HG02763 (cell line): ENCODE results near the gene LMO2.
A peak's percentile ranks its signal among the peaks of the same experiment; 100 is the strongest.
"Not testable (repeated sequence)": the region's sequence is repeated elsewhere in the genome, so short reads cannot be mapped to it uniquely, and the experiment has no call there.

Experiments
- ATAC-seq: cut with Tn5 transposase; IDR thresholded peaks from one replicate; pipeline ENCODE4 v1.9.1; 2021; ENCODE audit warnings: mild to moderate bottlenecking, moderate library complexity; ENCODE audit not compliant: unreplicated experiment

Gene LMO2

DNA sequence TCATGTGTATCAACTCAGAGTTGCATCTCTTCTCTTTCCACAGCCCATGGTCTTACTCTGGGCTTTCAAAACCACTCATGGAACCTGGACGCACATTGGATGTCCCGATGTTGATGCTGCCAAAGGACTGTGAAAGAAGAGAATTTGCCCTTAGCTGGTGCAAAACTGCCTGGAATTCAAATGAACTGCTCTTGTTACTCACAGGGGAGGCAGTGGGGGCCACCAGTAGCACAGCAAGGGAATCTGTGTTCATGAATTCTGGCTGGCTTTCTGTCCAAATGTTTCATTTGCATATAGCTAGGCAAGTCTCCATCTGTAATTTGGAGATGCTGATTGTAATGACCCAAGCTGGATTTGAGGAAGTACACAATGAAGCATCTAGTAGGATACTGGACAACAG is 24.9 kb downstream of the LMO2 start:
- no peak for ATAC-seq

DNA sequence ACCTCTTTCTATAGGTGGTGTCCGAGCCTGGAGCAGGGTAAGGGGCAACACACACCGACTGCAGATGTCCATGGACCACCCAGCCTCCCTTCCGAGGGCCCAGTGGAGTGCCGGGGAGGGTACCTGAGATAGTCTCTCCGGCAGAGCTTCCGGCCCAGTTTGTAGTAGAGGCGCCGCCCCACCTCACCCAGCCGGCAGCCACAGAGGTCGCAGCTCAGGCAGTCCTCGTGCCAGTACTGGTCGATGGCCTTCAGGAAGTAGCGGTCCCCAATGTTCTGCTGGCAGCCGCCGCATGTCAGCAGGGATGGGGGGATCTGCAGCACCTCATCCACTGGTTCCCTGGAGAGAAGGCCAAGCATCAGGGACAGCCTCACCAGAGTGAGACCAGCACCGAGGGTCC is 27.4 kb downstream of the LMO2 start:
- no peak for ATAC-seq

DNA sequence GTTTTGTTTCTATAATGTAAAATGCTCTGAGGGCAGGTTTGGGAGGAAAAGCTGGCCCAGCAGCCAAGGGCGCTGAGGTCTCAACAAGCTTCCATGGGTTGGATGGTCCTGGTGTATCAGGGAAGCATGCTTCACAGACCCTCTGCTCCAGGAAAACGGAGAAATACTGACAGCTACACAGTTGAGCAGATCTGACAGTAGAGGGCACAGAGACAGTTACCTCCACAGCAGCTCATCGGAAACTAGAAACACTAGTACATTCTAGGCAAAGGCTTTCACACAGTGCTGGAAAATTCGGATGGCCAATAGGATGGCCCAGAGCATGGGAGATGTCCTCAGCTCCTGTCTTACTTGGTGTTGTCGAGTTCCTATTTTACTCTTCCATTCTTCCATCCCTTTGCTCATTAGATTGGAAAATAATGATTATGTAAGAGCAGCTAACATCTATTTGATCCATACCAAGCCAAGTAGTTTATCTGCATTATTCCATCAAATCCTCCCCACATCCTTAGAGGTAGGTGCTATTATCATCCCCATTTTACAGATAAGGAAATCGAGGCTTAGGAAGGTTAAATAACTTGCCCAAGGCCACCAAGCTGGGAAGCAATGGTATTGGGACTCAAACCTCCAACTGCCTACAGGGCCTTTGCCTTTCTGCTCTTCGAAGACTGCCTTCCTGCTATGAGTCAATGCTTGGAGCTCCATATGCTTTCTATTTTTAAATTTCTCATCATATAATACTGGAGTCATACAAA is 28.3 kb downstream of the LMO2 start:
- ATAC-seq = no peak

DNA sequence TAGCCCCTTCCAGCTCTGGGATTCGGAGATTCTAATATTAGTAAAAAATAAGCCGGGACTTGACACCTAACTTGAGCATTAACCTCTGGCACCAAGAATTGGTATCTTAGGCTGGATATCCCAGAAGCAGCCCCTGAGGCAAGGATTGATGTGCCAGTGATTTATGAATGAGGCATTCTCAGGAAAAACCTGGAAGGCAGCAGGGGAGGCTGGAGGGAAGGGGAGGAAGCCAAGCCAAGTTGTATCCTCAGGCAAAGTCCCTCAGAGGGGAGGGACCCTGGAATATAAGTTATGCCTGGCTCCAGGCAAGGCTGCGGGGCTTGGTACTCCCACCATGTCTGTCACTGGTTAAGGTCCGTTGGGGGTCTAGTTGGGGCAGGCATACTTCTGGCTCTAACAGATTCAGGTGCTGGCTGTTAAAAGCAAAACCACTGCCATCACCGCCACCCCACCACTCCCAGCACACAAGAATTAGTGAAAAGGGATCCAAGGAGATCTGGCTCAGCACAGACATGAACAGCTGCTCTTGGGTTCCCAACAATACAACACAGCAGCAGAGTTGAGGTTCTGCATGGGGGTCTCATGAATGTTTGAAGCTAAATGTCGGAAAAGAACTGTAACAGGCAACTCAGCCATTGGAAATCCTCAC is 29.8 kb downstream of the LMO2 start:
- ATAC-seq = no peak

DNA sequence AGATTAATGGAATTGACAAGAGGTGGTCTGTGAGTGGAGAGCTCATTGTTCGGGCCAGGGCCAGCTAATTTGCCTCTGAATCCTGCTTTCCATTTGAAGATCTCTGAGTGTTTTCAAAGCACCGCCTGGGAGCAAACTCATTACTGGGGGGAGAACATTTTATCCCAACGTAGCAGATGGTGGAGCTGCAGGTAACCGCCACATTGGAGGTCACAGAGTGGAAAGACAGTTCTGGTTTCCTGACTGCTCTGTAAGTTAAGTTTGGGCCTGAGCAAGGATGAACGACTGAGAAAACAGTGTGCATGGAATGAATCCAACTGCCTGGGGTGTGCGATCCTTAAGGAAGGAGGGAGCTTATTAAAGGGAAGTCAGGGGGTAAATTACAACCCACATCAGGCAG is 30.5 kb downstream of the LMO2 start:
- no peak for ATAC-seq

DNA sequence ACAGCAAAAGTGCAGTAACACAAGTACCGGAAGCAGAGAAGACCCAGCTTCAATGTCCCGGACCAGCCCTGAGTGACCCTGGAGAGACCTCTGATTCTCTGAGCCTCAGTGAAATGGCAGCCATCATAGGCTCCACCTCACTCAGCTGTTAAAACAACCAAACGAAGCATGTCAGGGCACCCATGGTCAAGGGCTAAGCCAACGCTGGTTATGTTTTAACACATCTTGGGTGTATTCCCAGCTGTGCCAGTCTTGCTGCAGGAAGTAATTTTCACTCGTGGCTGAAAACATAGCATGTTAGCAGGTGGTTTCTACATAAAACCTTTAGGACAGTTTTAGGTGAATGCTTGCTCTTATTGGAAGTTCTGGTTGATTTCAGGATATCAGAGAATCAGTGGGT is 30.9 kb downstream of the LMO2 start:
- no peak for ATAC-seq

DNA sequence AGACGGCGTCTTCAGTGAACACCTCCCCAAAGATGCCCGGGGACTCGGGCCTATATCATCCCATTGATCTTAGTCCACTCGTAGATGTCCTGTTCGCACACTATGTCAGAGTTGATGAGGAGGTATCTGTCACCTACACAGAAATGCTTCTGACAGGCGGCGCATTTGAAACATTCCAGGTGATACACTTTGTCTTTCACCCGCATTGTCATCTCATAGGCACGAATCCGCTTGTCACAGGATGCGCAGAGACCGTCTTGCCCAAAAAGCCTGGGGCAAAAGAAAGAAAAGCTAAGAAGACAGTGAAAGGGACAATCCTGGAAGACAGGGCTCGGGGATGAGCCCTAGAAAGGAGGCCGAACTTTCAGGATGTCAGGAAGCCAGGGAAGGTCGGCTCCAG is 32.6 kb downstream of the LMO2 start:
- ATAC-seq = no peak

DNA sequence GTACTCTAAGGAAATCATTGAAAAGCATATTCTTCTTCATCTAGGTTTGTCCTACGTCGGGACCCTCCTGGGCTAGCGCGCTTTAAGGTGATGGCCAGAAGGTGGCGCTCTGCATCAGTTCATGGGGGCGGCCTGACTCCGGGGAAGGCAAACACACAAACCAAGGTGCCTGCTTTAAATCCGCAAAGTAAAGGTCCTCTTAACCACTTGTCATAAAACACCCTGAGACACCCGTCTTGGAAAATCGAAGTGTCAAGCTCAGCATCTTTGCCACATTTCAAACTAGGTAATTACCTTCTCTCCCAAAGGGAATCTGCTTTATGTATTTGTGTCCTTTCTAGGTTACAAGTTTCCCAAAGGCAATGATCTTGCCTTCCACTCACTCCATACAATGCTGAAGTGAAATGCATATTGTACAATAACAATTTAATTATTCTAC is 33.9 kb downstream of the LMO2 start:
- ATAC-seq = no peak

DNA sequence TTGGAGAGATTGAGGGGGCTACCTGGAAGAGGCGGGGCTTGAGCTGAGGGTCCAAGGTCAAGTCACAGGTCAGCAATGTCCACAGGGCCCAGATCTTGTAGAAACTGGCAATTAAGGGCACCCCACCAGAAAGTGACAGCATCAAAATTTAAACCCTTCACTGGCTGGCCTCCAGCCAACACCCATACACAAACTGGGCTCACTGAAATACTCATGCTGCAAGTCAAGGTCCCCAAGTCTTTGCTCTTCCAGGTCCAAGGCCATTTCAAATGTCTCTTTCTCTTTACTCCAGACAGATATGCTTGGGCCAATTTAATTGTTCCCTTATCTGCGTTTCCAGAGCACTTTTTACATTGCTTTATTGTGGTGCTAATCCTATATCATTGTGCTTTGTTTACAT is 36.4 kb downstream of the LMO2 start:
- no peak for ATAC-seq

DNA sequence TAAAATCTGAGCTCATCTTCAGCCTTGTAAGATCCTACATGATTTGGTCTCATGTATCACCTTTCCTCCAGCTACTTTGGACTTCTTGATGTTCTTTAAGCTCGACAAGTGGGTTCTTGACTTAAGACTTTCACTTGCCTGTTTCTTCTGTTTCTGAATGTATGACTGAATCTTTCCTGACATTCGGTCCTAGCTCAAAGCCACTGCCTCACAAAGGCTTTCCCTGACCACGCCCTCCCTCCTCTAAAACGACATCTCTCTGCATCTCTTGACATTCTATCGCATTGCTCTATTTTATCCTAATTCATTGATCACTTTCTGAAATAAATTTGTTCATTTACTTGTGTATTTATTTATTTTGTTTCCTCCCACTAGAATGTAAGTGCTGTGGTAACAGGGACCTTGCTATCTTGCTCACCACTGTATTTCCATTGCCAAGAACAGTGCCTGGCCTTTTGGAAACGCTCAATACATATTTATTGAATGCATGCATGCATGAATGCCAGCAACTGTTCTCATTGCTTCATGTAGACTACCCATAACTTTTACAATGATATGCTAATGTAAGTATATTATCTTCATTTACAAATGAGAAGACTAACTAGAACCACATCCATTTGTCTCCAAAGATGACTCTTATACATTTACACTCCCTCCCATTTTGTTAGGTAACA is 43.0 kb downstream of the LMO2 start:
- ATAC-seq = no peak

DNA sequence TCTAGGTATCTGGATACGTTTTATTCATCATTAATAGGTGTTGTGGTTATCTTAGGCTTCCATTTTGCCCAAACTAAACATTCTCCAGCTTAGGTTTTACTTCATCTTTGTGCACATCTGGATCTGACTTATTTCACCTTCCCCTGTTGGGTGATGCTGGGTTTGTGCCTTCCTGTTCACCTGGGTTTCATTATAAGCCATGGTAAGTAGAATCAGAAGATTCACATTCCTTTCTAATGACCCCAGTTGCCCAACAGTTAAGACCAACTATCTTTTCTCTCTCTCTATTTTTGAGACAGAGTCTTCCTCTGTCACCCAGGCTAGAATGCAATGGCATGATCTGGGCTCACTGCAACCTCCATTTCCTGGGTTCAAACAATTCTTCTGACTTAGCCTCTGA is 44.6 kb downstream of the LMO2 start:
- ATAC-seq = no peak

DNA sequence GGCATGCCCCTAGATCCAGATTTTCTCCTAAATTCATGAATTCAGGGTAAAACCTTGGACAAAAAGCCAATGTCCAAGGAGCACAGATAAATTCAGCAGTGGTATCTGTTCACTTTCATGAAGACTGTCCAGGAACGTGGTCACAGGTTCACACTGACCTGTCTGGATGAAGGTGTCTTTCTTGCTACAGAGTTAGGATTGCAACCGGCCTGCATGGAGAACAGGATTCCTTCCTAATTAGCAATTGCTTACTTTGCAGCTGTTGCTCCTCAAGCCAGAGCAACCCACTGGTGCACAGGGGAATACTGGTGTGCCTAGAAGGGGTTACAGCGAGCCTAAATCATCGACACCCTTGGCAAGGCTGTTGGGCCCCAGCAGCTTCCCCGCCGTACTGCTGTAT is 47.6 kb downstream of the LMO2 start:
- ATAC-seq = no peak

DNA sequence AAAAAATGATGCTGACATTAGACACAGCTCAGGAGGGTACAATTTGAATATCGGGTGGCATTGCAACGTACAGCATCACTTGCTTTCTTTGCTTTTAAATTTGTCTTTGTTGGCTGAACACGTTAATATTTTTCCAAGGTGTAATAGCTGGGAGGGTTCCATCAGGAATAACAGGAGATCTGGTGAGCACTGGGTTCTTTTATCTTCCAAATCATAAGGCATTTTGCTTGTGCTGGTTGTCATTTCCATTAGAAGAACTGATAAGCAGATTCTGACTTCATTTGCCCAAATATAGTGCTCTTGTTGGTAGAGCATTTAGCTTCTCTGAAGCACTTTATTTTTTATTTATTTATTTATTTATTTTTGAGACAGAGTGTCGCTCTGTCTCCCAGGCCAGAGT is 48.9 kb downstream of the LMO2 start:
- no peak for ATAC-seq

DNA sequence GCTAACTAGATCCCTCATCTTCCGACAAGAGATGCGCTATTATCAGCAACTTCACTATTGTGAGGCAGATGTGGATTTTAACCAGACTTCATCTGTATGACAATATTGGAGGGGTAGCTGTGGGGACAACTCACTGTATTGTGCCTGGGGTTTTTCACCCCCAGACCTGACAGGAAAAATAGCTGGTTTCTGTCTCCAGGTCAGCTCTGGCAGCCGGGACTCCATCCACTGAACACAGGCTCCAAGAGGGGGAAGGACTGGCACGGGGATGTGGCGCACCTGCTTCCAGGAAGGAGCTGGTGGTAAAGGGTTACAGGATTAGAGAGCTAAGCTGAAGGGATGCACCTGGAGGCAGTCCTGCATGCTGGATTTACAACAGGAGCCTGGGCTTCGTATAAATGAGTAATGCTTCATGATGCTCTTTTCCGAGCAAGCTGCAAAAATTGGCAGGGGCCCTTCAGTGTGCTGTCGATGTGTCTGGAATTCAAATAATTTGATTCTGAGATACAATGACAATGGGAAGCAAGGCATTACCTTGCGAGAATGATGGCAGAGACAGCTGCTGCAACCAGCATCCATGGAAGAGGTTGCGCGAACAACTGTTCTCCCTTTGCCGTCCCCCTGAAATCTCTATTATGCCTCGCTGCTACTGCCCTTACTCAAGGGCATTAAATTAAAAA is 49.5 kb downstream of the LMO2 start:
- no peak for ATAC-seq

DNA sequence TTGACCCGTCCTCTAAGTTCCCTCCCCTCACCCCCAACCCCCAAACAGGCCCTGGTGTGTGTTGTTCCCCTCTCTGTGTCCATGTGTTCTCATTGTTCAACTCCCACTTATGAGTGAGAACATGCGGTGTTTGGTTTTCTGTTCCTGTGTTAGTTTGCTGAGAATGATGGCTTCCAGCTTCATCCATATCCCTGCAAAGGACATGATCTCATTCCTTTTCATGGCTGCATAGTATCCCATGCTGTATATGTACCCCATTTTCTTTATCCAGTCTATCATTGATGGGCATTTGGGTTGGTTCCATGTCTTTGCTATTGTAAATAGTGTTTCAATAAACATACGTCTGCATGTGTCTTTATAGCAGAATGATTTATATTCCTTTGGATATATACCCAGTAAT is 53.6 kb downstream of the LMO2 start:
- ATAC-seq = not testable (repeated sequence)

DNA sequence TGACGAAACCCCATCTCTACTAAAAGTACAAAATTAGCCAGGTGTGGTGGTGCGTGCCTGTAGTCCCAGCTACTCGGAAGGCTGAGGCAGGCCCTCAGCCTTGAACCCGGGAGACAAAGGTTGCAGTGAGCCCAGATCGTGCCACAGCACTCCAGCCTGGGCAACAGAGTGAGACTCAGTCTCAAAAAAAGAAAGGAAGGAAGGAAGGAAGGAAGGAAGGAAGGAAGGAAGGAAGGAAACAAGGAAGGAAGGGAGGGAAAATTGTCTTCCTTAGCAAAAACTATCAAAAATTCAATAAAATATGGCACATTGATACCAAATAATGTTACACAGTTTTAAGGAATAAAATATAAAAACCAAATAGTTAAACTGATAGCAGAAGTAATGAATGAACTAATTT is 54.5 kb downstream of the LMO2 start:
- not testable (repeated sequence) for ATAC-seq

DNA sequence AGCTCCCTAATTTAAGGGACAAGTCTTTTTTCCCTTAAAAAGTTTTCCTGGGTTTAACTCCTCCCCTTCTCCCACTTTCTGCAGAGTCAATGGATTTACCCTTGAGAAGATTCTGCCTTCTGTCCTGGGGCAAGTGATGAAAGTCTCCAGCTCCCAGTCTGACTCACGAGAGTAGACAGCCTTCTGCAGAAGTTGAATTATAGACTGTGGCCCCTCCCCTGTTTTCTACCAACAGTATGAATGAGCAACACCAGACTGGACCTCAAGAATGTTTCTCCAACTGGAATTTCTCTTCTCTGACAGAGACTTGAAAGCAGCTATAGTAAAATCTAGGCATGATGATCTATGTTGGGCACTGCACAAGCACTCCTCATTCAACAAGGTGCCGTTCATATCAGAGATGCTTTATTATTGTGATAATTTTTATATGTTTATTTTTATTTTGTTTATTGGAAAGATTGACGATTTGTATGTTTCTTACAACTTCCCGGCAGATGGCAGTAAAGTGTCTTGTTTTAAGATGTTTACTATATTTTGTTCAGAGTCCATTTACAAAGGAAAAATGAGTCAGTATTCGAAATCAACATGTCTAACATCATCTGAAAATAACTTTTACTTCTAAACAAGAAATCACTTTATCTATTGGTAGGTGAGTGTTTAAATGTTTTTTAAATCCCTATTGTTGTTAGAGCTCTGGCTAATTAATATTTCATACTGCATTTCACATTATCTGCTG is 56.6 kb downstream of the LMO2 start:
- ATAC-seq = no peak

DNA sequence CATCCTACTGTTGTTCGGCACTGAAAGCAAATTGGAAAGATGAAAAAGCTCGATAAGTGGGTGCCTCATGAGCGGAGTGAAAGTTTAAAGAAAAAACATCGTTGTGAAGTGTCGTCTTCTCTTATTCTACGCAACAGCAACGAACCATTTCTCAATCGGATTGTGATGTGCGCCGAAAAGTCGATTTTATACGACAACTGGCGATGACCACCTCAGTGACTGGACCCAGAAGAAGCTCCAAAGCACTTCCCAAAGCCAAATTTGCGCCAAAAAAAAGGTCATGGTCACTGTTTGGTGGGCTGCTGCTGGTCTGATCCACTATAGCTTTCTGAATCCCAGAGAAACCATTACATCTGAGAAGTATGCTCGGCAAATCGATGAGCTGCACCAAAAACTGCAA is 59.2 kb downstream of the LMO2 start:
- ATAC-seq = no peak

DNA sequence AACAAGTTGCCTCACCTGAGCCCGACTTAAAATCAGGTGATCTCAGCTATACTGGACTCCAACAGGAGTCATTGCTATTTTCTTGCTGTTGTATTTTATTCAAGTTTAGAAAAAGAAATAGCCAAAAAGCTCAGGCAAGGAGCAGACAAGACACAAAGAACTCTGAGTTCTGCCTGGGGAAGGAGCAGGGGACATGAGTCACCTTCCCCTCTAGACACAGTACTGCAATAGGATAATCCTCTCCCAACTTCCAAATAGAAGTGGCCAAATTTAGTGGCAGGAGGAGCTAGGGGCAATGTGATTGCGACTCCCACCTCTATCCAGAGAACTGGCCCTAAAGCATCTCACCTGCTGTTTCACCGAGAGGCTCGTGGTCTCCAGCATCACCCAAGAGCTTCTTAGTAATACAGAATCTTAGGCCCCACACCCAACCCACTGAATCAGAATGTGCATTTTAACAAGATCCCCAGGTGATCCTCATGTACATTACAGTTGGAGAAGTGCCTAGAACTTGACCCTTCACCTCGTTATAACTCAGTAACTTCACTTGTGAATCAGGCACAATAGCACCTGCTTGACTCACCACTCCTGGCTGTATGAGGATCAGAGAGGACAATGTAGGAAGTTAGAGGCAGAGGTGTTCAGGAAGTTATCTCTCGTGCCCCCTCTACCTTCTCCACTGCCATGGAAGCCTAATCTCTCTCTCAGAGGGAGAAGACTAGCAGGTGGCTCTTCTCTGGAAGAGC is 60.8 kb downstream of the LMO2 start:
- no peak for ATAC-seq

DNA sequence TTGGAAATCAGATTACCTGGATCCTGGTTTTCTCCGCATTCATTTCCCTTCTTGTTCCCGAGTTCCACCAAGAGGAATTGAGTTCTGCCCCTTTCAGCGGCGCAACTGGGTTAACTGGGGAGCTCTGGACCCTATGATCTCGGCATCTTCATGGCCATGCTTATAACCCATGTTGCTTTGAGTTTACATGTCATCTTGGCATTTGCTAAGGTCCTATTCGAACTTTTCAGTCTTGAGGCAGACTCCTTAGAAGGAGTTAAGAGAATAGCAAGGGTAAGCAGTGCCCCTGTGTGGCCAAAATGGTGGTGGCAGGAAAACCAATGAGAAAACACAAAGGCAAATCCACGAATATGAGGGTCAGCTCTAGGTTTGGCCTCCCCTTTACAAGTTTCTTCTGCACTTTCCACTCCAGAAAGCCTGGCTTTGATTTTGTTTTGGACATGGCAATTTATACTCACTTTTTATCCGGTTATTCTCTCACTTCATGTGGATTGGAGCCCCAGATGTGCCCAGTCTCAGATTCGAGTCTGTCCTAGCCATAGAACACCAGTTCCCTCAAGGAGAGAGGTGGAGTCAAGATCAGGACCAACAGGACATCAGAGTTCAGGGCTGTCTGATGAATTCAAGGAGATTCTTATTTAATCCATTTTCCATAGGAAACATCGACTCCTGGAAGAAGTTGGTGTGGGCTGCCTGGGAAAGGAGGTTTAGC is 62.3 kb downstream of the LMO2 start:
- peak; percentile 59 for ATAC-seq
